ENCODE results near the gene CCDC57.
"Not testable (repeated sequence)": the region's sequence is repeated elsewhere in the genome, so short reads cannot be mapped to it uniquely, and the experiment has no call there.

Gene CCDC57

GRCh38 chr17:82175201-82175600 lies 37.4 kb downstream of the CCDC57 start:
- no peak overlapping the region for H2AK5ac ChIP-seq (ENCODE audit: low read length, severe bottlenecking)

GRCh38 chr17:82174042-82174857 lies 38.4 kb downstream of the CCDC57 start:
- H3K4ac ChIP-seq (ENCODE audit: low read depth in 1 of 2, low read length in 2 of 2); H2AFZ ChIP-seq (ENCODE audit: low read depth, low read length); DNase-seq; H2BK120ac ChIP-seq (ENCODE audit: low read depth, low read length); H2BK15ac ChIP-seq (ENCODE audit: low read depth, poor library complexity, severe bottlenecking); H4K8ac ChIP-seq (ENCODE audit: low read length); H3K4me2 ChIP-seq (ENCODE audit: low read length, poor library complexity, severe bottlenecking); H3K4me1 ChIP-seq (ENCODE audit: control insufficient read depth, insufficient read depth, low read depth, low read length); H3K9ac ChIP-seq (ENCODE audit: low read length); H2BK12ac ChIP-seq (ENCODE audit: low read length in 2 of 2); H2AK5ac ChIP-seq (ENCODE audit: low read length, severe bottlenecking); H3K9me3 ChIP-seq (ENCODE audit: control insufficient read depth, low read length); H3K4me3 ChIP-seq (ENCODE audit: insufficient read depth in 1 of 2, low read depth in 1 of 2, low read length in 2 of 2); H3K27ac ChIP-seq (ENCODE audit: low read length, poor library complexity, severe bottlenecking); H3K18ac ChIP-seq (ENCODE audit: low read depth in 1 of 2, low read length in 2 of 2); H3K79me1 ChIP-seq (replicated peaks; ENCODE audit: low read length, poor library complexity, severe bottlenecking); H4K91ac ChIP-seq (ENCODE audit: low read length); H2BK5ac ChIP-seq (ENCODE audit: low read depth, low read length, poor library complexity, severe bottlenecking); H3K27me3 ChIP-seq (ENCODE audit: control insufficient read depth in 1 of 2, insufficient read depth in 1 of 2, low read length in 2 of 2); H3K14ac ChIP-seq (ENCODE audit: low read length in 2 of 2): not testable (repeated sequence)
- WGBS: 64% methylated on average over 17 of the region's 17 CpGs
- peaks cover 56 to 62% of the 10 kb centered on the region in 2 experiments for H3K36me3 ChIP-seq (ENCODE audit: control insufficient read depth in 1 of 2, insufficient read depth in 2 of 2, low read depth in 1 of 2, low read length in 2 of 2)
- peak overlapping the region in 1 of 2 experiments; percentile 32 for H3K23ac ChIP-seq (ENCODE audit: low read length in 2 of 2)

More at GRCh38 chr17:82175201-82175600, 37.4 kb downstream of the CCDC57 start:
- Histone ChIP-seq H3K27ac (ENCODE audit: low read length, poor library complexity, severe bottlenecking) (no peak overlapping the region), H3K9me3 (ENCODE audit: control insufficient read depth, low read length) (no peaks in the 10 kb centered on the region), H3K4me2 (ENCODE audit: low read length, poor library complexity, severe bottlenecking) (no peak overlapping the region), H3K36me3 (ENCODE audit: control insufficient read depth in 1 of 2, insufficient read depth in 2 of 2, low read depth in 1 of 2, low read length in 2 of 2) (peaks cover 53 to 61% of the 10 kb centered on the region in 2 experiments), H3K18ac (ENCODE audit: low read depth in 1 of 2, low read length in 2 of 2) (no peak overlapping the region), H3K4me1 (ENCODE audit: control insufficient read depth, insufficient read depth, low read depth, low read length) (no peaks in the 10 kb centered on the region), H4K91ac (ENCODE audit: low read length) (no peak overlapping the region), H3K79me1 (replicated peaks; ENCODE audit: low read length, poor library complexity, severe bottlenecking) (no peaks in the 10 kb centered on the region), H3K14ac (ENCODE audit: low read length in 2 of 2) (no peak overlapping the region), H2BK15ac (ENCODE audit: low read depth, poor library complexity, severe bottlenecking) (no peak overlapping the region), H3K23ac (ENCODE audit: low read length in 2 of 2) (no peak overlapping the region), H2BK5ac (ENCODE audit: low read depth, low read length, poor library complexity, severe bottlenecking) (no peak overlapping the region), H4K8ac (ENCODE audit: low read length) (no peak overlapping the region), H2AFZ (ENCODE audit: low read depth, low read length) (no peak overlapping the region), H3K4me3 (ENCODE audit: insufficient read depth in 1 of 2, low read depth in 1 of 2, low read length in 2 of 2) (no peak overlapping the region), H3K4ac (ENCODE audit: low read depth in 1 of 2, low read length in 2 of 2) (no peak overlapping the region), H3K9ac (ENCODE audit: low read length) (no peak overlapping the region), H2BK12ac (ENCODE audit: low read length in 2 of 2) (no peak overlapping the region), H3K27me3 (ENCODE audit: control insufficient read depth in 1 of 2, insufficient read depth in 1 of 2, low read length in 2 of 2) (no peaks in the 10 kb centered on the region), H2BK120ac (ENCODE audit: low read depth, low read length) (no peak overlapping the region)
- DNase-seq: no peak
- WGBS: 75% methylated on average over 10 of the region's 10 CpGs

GRCh38 chr17:82173351-82174041 lies 39.1 kb downstream of the CCDC57 start:
- Histone ChIP-seq H3K36me3 (ENCODE audit: control insufficient read depth in 1 of 2, insufficient read depth in 2 of 2, low read depth in 1 of 2, low read length in 2 of 2) (peaks cover 55% of the 10 kb centered on the region in 2 experiments), H3K4me2 (ENCODE audit: low read length, poor library complexity, severe bottlenecking) (no peak overlapping the region), H3K9ac (ENCODE audit: low read length) (no peak overlapping the region), H2BK120ac (ENCODE audit: low read depth, low read length) (no peak overlapping the region), H3K18ac (ENCODE audit: low read depth in 1 of 2, low read length in 2 of 2) (no peak overlapping the region), H2AFZ (ENCODE audit: low read depth, low read length) (no peak overlapping the region), H2BK12ac (ENCODE audit: low read length in 2 of 2) (no peak overlapping the region), H2BK15ac (ENCODE audit: low read depth, poor library complexity, severe bottlenecking) (no peak overlapping the region), H3K4ac (ENCODE audit: low read depth in 1 of 2, low read length in 2 of 2) (no peak overlapping the region), H4K91ac (ENCODE audit: low read length) (no peak overlapping the region), H3K14ac (ENCODE audit: low read length in 2 of 2) (no peak overlapping the region), H4K8ac (ENCODE audit: low read length) (no peak overlapping the region), H3K27me3 (ENCODE audit: control insufficient read depth in 1 of 2, insufficient read depth in 1 of 2, low read length in 2 of 2) (no peaks in the 10 kb centered on the region), H3K79me1 (replicated peaks; ENCODE audit: low read length, poor library complexity, severe bottlenecking) (no peaks in the 10 kb centered on the region), H3K4me3 (ENCODE audit: insufficient read depth in 1 of 2, low read depth in 1 of 2, low read length in 2 of 2) (no peak overlapping the region), H3K27ac (ENCODE audit: low read length, poor library complexity, severe bottlenecking) (no peak overlapping the region), H2AK5ac (ENCODE audit: low read length, severe bottlenecking) (no peak overlapping the region), H2BK5ac (ENCODE audit: low read depth, low read length, poor library complexity, severe bottlenecking) (no peak overlapping the region), H3K23ac (ENCODE audit: low read length in 2 of 2) (no peak overlapping the region), H3K9me3 (ENCODE audit: control insufficient read depth, low read length) (no peaks in the 10 kb centered on the region), H3K4me1 (ENCODE audit: control insufficient read depth, insufficient read depth, low read depth, low read length) (no peaks in the 10 kb centered on the region)
- WGBS: 82% methylated on average over 18 of the region's 18 CpGs
- DNase-seq: no peak

GRCh38 chr17:82172486-82173160 lies 40.0 kb downstream of the CCDC57 start:
- no peak overlapping the region for H3K4me2 ChIP-seq (ENCODE audit: low read length, poor library complexity, severe bottlenecking)
- no peak overlapping the region for H2BK15ac ChIP-seq (ENCODE audit: low read depth, poor library complexity, severe bottlenecking)
- no peak overlapping the region for H2BK120ac ChIP-seq (ENCODE audit: low read depth, low read length)
- H4K91ac ChIP-seq (ENCODE audit: low read length): no peak overlapping the region
- H3K14ac ChIP-seq (ENCODE audit: low read length in 2 of 2): no peak overlapping the region
- H3K4ac ChIP-seq (ENCODE audit: low read depth in 1 of 2, low read length in 2 of 2): no peak overlapping the region
- H3K4me1 ChIP-seq (ENCODE audit: control insufficient read depth, insufficient read depth, low read depth, low read length): no peaks in the 10 kb centered on the region
- no peak overlapping the region for H3K4me3 ChIP-seq (ENCODE audit: insufficient read depth in 1 of 2, low read depth in 1 of 2, low read length in 2 of 2)
- peaks cover 46 to 52% of the 10 kb centered on the region in 2 experiments for H3K36me3 ChIP-seq (ENCODE audit: control insufficient read depth in 1 of 2, insufficient read depth in 2 of 2, low read depth in 1 of 2, low read length in 2 of 2)
- DNase-seq: no peak
- no peaks in the 10 kb centered on the region for H3K9me3 ChIP-seq (ENCODE audit: control insufficient read depth, low read length)
- H2AK5ac ChIP-seq (ENCODE audit: low read length, severe bottlenecking): no peak overlapping the region
- no peak overlapping the region for H2BK5ac ChIP-seq (ENCODE audit: low read depth, low read length, poor library complexity, severe bottlenecking)
- 97% methylated on average over 18 of the region's 18 CpGs for WGBS
- no peak overlapping the region for H4K8ac ChIP-seq (ENCODE audit: low read length)
- H3K23ac ChIP-seq (ENCODE audit: low read length in 2 of 2): no peak overlapping the region
- H3K27ac ChIP-seq (ENCODE audit: low read length, poor library complexity, severe bottlenecking): no peak overlapping the region
- H3K27me3 ChIP-seq (ENCODE audit: control insufficient read depth in 1 of 2, insufficient read depth in 1 of 2, low read length in 2 of 2): no peaks in the 10 kb centered on the region
- no peak overlapping the region for H3K18ac ChIP-seq (ENCODE audit: low read depth in 1 of 2, low read length in 2 of 2)
- H3K79me1 ChIP-seq (replicated peaks; ENCODE audit: low read length, poor library complexity, severe bottlenecking): no peaks in the 10 kb centered on the region
- no peak overlapping the region for H2AFZ ChIP-seq (ENCODE audit: low read depth, low read length)
- no peak overlapping the region for H3K9ac ChIP-seq (ENCODE audit: low read length)
- H2BK12ac ChIP-seq (ENCODE audit: low read length in 2 of 2): no peak overlapping the region
